Motor neuron (in vitro differentiated cells): ENCODE data around the gene ZNF805. TPM values are rescaled to one million over a fixed set of nuclear protein-coding genes. Genes with fewer than 3 reads are reported as not detected.
"Not testable (repeated sequence)": the region's sequence is repeated elsewhere in the genome, so short reads cannot be mapped to it uniquely, and the experiment has no call there.

Experiments
- ATAC-seq, 8 experiments: fragments of 200-7000 bp; cut with Tn5 transposase; replicated peaks in 6 of 8; 2 replicates each; pipeline ENCODE4 v1.8.0; 2021; ENCODE audit warnings: mild to moderate bottlenecking in 8 of 8, moderate library complexity in 8 of 8
- H3K27ac ChIP-seq, 2 donors: fragments of 250-450 bp; sonication (Bioruptor Pico); 2 replicates each; pipeline ENCODE4 v1.9.0; 2021; ENCODE audit warnings: antibody characterized with exemption in 2 of 2, mild to moderate bottlenecking in 2 of 2, moderate library complexity in 1 of 2
- H3K4me1 ChIP-seq, 2 donors: fragments of 250-450 bp; sonication (Bioruptor Pico); replicated peaks in 1 of 2; 2 replicates each; pipeline ENCODE4 v1.6.1; 2021; ENCODE audit warnings: antibody characterized with exemption in 2 of 2, mild to moderate bottlenecking in 2 of 2, moderate library complexity in 1 of 2
- H3K4me3 ChIP-seq, 5 donors: fragments of 250-450 bp; sonication (Bioruptor Pico); 2 replicates each; pipeline ENCODE4 v1.9.0; 2021; ENCODE audit warnings: antibody characterized with exemption in 5 of 5, mild to moderate bottlenecking in 5 of 5, moderate library complexity in 4 of 5
- WGBS, 10 experiments: fragments of 450-650 bp; shearing (Covaris generic); methylation state at CpG; one replicate each; pipeline ENCODE4 v1.0.0; 2022; 5-methylcytosine and 5-hydroxymethylcytosine counted together
- in situ Hi-C, 9 experiments: fragments of 400-800 bp; cut with MboI; loops; one replicate each; pipeline ENCODE4 v1.15.0; 2021; ENCODE audit warnings: low sequenced_read_pairs in 9 of 9, low pct_unique_long_range_greater_than_20kb in 2 of 9; ENCODE audit not compliant: unreplicated experiment in 9 of 9
- total RNA-seq, 8 experiments: library from RNA; unstranded; fragments of 300-600 nt; gene quantifications; 2 replicates each; pipeline versions ENCODE4 v1.2.3 to v1.2.4, GENCODE V29; 2022

Gene ZNF805
- total RNA-seq: 10 to 100 TPM; 12.0 to 24.0 (median 17.8) TPM

- H3K27ac ChIP-seq: peak within 1 kb of the TSS; percentile 89 to 91
- peak within 1 kb of the TSS; percentile 56 to 78 (median 61) for H3K4me3 ChIP-seq
- peak; percentile 93 to 98 (median 94) for ATAC-seq
- in situ Hi-C loops: no loop called here
- 0 to 4% (median 0%) methylated on average over 1 to 15 of the region's 61 CpGs; no CpG with 5 or more reads in 1 of the 10 experiments for whole genome bisulfite sequencing, 10 experiments
- H3K4me1 ChIP-seq: peaks cover 6 to 17% of the 10 kb centered on the region in 2 donors
Observed at GRCh38 chr19:57240311-57241090, at the start of gene ZNF805. TSS of gene ZNF805 (plus strand) at chr19:57240632. CDS start at chr19:57240892, 260 bp downstream.

- H3K27ac ChIP-seq: peak within 1 kb of the TSS; percentile 91
- 0 to 35% (median 2%) methylated on average over 1 to 21 of the region's 81 CpGs; no CpG with 5 or more reads in 2 of the 10 experiments for WGBS, 10 experiments
- peak within 1 kb of the TSS; percentile 67 to 98 (median 91) for H3K4me3 ChIP-seq
- in situ Hi-C loops: no loop called here
- peak; percentile 94 to 98 (median 98) for ATAC-seq
- peaks cover 5 to 7% of the 10 kb centered on the region in 2 donors for H3K4me1 ChIP-seq
Observed at GRCh38 chr19:57191141-57192076, 49.0 kb upstream of the ZNF805 start, which contains the start of gene ZNF264. TSS of gene ZNF264 (plus strand) at chr19:57191500. CDS start at chr19:57191914, 414 bp downstream.

- 0 to 42% (median 9%) methylated on average over 2 to 8 of the region's 9 CpGs; no CpG with 5 or more reads in 7 of the 10 experiments for WGBS, 10 experiments
- peak overlapping the region; percentile 67 to 98 (median 91) for H3K4me3 ChIP-seq
- H3K27ac ChIP-seq: peak overlapping the region; percentile 91
- in situ Hi-C loops: no loop called here
- ATAC-seq: peak; percentile 3 to 13 (median 7)
- peaks cover 5 to 7% of the 10 kb centered on the region in 2 donors for H3K4me1 ChIP-seq
Observed at GRCh38 chr19:57192077-57192420, 48.4 kb upstream of the ZNF805 start.

- ATAC-seq: no peak
- Histone ChIP-seq H3K4me1 (peaks cover 5 to 7% of the 10 kb centered on the region in 2 donors), H3K4me3 (peak overlapping the region in 4 of 5 donors; percentile 67 to 98 (median 94)), H3K27ac (no peak overlapping the region)
- WGBS, 10 experiments: 81 to 83% methylated on average over 2 to 4 of the region's 5 CpGs; no CpG with 5 or more reads in 8 of the 10 experiments
- in situ Hi-C loops: no loop called here
Observed at GRCh38 chr19:57192993-57193392, 47.4 kb upstream of the ZNF805 start.

GRCh38 chr19:57197874-57198273 is 42.6 kb upstream of the ZNF805 start:
- in situ Hi-C loops, H3K4me3 ChIP-seq, H3K4me1 ChIP-seq, H3K27ac ChIP-seq, ATAC-seq: not testable (repeated sequence)
- 92 to 100% (median 100%) methylated on average over 1 to 5 of the region's 6 CpGs; no CpG with 5 or more reads in 3 of the 10 experiments for WGBS, 10 experiments

GRCh38 chr19:57202160-57202559 is 38.3 kb upstream of the ZNF805 start:
- in situ Hi-C loops: no loop called here
- Histone ChIP-seq H3K27ac (no peak overlapping the region), H3K4me3 (no peak overlapping the region), H3K4me1 (no peaks in the 10 kb centered on the region)
- peak in 3 of 8 experiments; percentile 26 to 85 (median 59) for ATAC-seq
- WGBS, 10 experiments: 49 to 100% (median 65%) methylated on average over 1 to 4 of the region's 5 CpGs; no CpG with 5 or more reads in 2 of the 10 experiments

GRCh38 chr19:57210381-57210780 is 30.1 kb upstream of the ZNF805 start:
- in situ Hi-C loops: no loop called here
- H3K27ac ChIP-seq: no peak overlapping the region
- no peak for ATAC-seq

GRCh38 chr19:57212109-57212508 is 28.3 kb upstream of the ZNF805 start:
- Histone ChIP-seq H3K27ac (no peak overlapping the region), H3K4me1 (no peaks in the 10 kb centered on the region), H3K4me3 (no peak overlapping the region)
- no peak for ATAC-seq
- in situ Hi-C loops: no loop called here
- 94 to 100% (median 100%) methylated on average over 1 to 3 of the region's 7 CpGs; no CpG with 5 or more reads in 5 of the 10 experiments for WGBS, 10 experiments

More at GRCh38 chr19:57210381-57210780, 30.1 kb upstream of the ZNF805 start:
- no peak overlapping the region for H3K4me3 ChIP-seq
- 42 to 100% (median 90%) methylated on average over 1 to 4 of the region's 4 CpGs for whole genome bisulfite sequencing, 10 experiments
- H3K4me1 ChIP-seq: no peaks in the 10 kb centered on the region

GRCh38 chr19:57227502-57227901 is 12.9 kb upstream of the ZNF805 start:
- ATAC-seq: peak in 2 of 8 experiments; percentile 63 to 92
- H3K4me3 ChIP-seq: no peak overlapping the region
- in situ Hi-C loops: no loop called here
- no peak overlapping the region for H3K27ac ChIP-seq
- no peaks in the 10 kb centered on the region for H3K4me1 ChIP-seq
- 40 to 80% (median 55%) methylated on average over 1 to 4 of the region's 5 CpGs; no CpG with 5 or more reads in 3 of the 10 experiments for WGBS, 10 experiments

- in situ Hi-C loops: no loop called here
- no peak for ATAC-seq
- no peak overlapping the region for H3K4me3 ChIP-seq
- 28 to 80% (median 37%) methylated on average over 1 to 8 of the region's 9 CpGs; no CpG with 5 or more reads in 5 of the 10 experiments for WGBS, 10 experiments
- no peaks in the 10 kb centered on the region for H3K4me1 ChIP-seq
- H3K27ac ChIP-seq: no peak overlapping the region
Observed at GRCh38 chr19:57231686-57232085, 8.7 kb upstream of the ZNF805 start.

GRCh38 chr19:57233207-57233606 is 7.2 kb upstream of the ZNF805 start:
- in situ Hi-C loops: no loop called here
- no peak overlapping the region for H3K27ac ChIP-seq
- H3K4me1 ChIP-seq: no peaks in the 10 kb centered on the region
- H3K4me3 ChIP-seq: no peak overlapping the region
- ATAC-seq: no peak
- WGBS, 10 experiments: 60 to 100% (median 72%) methylated on average over 1 of the region's 1 CpG; no CpG with 5 or more reads in 4 of the 10 experiments

- peaks cover 6 to 17% of the 10 kb centered on the region in 2 donors for H3K4me1 ChIP-seq
- peak overlapping the region; percentile 56 to 78 (median 61) for H3K4me3 ChIP-seq
- H3K27ac ChIP-seq: peak overlapping the region; percentile 89 to 91
- no peak for ATAC-seq
- WGBS, 10 experiments: 50 to 100% (median 57%) methylated on average over 1 to 12 of the region's 12 CpGs; no CpG with 5 or more reads in 6 of the 10 experiments
- in situ Hi-C loops: no loop called here
Observed at GRCh38 chr19:57239982-57240310, 486 bp upstream of the ZNF805 start.
